Measurements from ENCODE around the gene PPY. TPM values are rescaled to one million over a fixed set of nuclear protein-coding genes. Genes with fewer than 3 reads are reported as not detected.
A peak's percentile ranks its signal among the peaks of the same experiment; 100 is the strongest.

PPY gene
- polyA plus RNA-seq, 3 donors = not detected

DNA sequence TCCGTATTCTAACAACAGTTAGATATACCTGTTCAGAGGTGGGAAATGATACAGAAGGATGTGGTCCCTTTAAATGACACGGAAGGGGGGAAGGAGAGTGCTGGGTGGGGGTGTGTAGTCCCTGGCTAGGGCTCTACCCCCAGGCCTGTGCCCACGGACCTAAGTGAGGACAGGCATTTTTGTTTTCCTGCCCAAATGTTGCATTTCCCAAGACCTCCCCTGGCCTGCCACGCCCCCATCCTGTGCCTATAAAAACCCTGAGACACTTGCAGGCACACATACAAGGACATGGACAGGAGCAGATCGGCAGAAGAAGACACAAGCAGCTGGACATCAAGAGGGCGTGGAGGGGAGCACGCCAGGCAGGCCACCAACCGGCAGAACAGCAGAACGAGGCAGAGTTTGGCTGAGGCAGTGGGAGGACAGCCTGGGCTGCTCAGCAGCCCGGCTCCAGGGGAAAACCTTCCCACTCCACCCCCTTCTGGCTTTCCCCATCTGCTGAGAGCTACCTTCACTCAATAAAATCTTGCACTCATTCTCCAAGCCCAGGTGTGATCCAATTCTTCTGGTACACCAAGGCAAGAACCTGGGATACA is 21.7 kb downstream of the PPY start:
- no peak overlapping the region for H3K4me3 ChIP-seq (replicated peaks in 1 of 3; ENCODE audit: low read depth in 2 of 3, low read length in 3 of 3)
- 95% methylated on average over 7 of the region's 10 CpGs for WGBS (ENCODE audit: insufficient coverage)
- H3K36me3 ChIP-seq (replicated peaks in 1 of 2; ENCODE audit: control insufficient read depth in 1 of 2, insufficient read depth in 2 of 2, low read length in 2 of 2) = no peaks in the 10 kb centered on the region
- peaks cover 0 to 2% (median 0%) of the 10 kb centered on the region in 7 donors for H3K9me3 Mint-ChIP-seq
- no peaks in the 10 kb centered on the region for H3K79me2 ChIP-seq (ENCODE audit: insufficient read depth, low read length)
- H4K20me1 ChIP-seq (ENCODE audit: insufficient read depth, low read length) = no peaks in the 10 kb centered on the region
- peaks cover 9 to 13% of the 10 kb centered on the region in 2 donors for H3K4me1 ChIP-seq (ENCODE audit: control insufficient read depth in 1 of 2, insufficient read depth in 2 of 2, low read length in 2 of 2)
- H3K27me3 Mint-ChIP-seq (ENCODE audit: low read depth in 3 of 3) = peaks cover 11 to 41% (median 15%) of the 10 kb centered on the region in 3 donors
- no peak overlapping the region for H3K4me3 Mint-ChIP-seq
- peaks cover 14% of the 10 kb centered on the region for H3K4me1 Mint-ChIP-seq
- no peak overlapping the region for H3K4me2 ChIP-seq (replicated peaks; ENCODE audit: extremely low read depth, low read length, poor library complexity, severe bottlenecking)
- no peak for DNase-seq
- H3K36me3 Mint-ChIP-seq = no peaks in the 10 kb centered on the region
- TF ChIP-seq, protein P1, sequence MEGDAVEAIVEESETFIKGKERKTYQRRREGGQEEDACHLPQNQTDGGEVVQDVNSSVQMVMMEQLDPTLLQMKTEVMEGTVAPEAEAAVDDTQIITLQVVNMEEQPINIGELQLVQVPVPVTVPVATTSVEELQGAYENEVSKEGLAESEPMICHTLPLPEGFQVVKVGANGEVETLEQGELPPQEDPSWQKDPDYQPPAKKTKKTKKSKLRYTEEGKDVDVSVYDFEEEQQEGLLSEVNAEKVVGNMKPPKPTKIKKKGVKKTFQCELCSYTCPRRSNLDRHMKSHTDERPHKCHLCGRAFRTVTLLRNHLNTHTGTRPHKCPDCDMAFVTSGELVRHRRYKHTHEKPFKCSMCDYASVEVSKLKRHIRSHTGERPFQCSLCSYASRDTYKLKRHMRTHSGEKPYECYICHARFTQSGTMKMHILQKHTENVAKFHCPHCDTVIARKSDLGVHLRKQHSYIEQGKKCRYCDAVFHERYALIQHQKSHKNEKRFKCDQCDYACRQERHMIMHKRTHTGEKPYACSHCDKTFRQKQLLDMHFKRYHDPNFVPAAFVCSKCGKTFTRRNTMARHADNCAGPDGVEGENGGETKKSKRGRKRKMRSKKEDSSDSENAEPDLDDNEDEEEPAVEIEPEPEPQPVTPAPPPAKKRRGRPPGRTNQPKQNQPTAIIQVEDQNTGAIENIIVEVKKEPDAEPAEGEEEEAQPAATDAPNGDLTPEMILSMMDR (IDR thresholded peaks at IDR 0.05) = no peak
- H3K27me3 ChIP-seq (ENCODE audit: control insufficient read depth in 2 of 2, insufficient read depth in 2 of 2, low read length in 2 of 2) = peaks cover 2 to 10% of the 10 kb centered on the region in 2 donors
- H3K9me3 ChIP-seq (replicated peaks in 1 of 2; ENCODE audit: control insufficient read depth in 1 of 2, insufficient read depth in 1 of 2, low read length in 2 of 2) = no peaks in the 10 kb centered on the region
- H3K9ac ChIP-seq (ENCODE audit: insufficient read depth, low read length, poor library complexity, severe bottlenecking) = no peak overlapping the region
- no peak overlapping the region for H3K27ac Mint-ChIP-seq
- no peak overlapping the region for H2AFZ ChIP-seq (ENCODE audit: insufficient read depth, low read depth, low read length, poor library complexity, severe bottlenecking)
- intact Hi-C loops (cut with micrococcal nuclease) = no loop called here
- H3K27ac ChIP-seq (ENCODE audit: low read depth in 1 of 2, low read length in 2 of 2) = no peak overlapping the region

DNA sequence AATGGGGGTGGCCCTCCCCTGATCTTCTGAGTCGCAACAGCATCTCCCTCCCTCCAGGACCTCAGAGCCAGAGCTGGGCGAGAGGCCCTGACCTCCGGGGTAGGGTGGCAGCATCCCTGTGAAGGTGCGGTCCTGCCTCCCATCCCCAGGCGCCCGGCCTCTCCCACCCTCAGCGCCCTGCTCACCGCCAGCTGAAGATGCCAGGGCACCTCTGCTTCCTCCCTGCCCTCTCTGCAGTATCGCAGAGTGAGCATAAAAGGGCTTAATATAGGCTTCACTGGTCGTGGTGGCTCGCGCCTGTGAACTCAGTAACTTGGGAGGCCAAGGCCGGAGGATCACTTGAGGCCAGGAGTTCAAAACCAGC is 24.3 kb downstream of the PPY start:
- Histone ChIP-seq H4K20me1 (ENCODE audit: insufficient read depth, low read length) (no peaks in the 10 kb centered on the region), H3K4me2 (replicated peaks; ENCODE audit: extremely low read depth, low read length, poor library complexity, severe bottlenecking) (peak overlapping the region; percentile 85), H3K9me3 (replicated peaks in 1 of 2; ENCODE audit: control insufficient read depth in 1 of 2, insufficient read depth in 1 of 2, low read length in 2 of 2) (no peaks in the 10 kb centered on the region), H2AFZ (ENCODE audit: insufficient read depth, low read depth, low read length, poor library complexity, severe bottlenecking) (peak overlapping the region; percentile 92), H3K4me1 (ENCODE audit: control insufficient read depth in 1 of 2, insufficient read depth in 2 of 2, low read length in 2 of 2) (peaks cover 9 to 13% of the 10 kb centered on the region in 2 donors), H3K27me3 (ENCODE audit: control insufficient read depth in 2 of 2, insufficient read depth in 2 of 2, low read length in 2 of 2) (no peaks in the 10 kb centered on the region), H3K36me3 (replicated peaks in 1 of 2; ENCODE audit: control insufficient read depth in 1 of 2, insufficient read depth in 2 of 2, low read length in 2 of 2) (no peaks in the 10 kb centered on the region), H3K9ac (ENCODE audit: insufficient read depth, low read length, poor library complexity, severe bottlenecking) (peak overlapping the region; percentile 63), H3K79me2 (ENCODE audit: insufficient read depth, low read length) (no peaks in the 10 kb centered on the region), H3K4me3 (replicated peaks in 1 of 3; ENCODE audit: low read depth in 2 of 3, low read length in 3 of 3) (peak overlapping the region in 2 of 3 experiments; percentile 46 to 85), H3K27ac (ENCODE audit: low read depth in 1 of 2, low read length in 2 of 2) (no peak overlapping the region)
- TF ChIP-seq, protein P1 (IDR thresholded peaks at IDR 0.05) = peak; percentile 8
- Mint-ChIP-seq H3K36me3 (no peaks in the 10 kb centered on the region), H3K4me3 (peak overlapping the region; percentile 83 to 91), H3K27me3 (ENCODE audit: low read depth in 3 of 3) (peaks cover 5 to 18% (median 7%) of the 10 kb centered on the region in 3 donors), H3K9me3 (peaks cover 0 to 2% (median 0%) of the 10 kb centered on the region in 7 donors), H3K27ac (peak overlapping the region in 1 of 7 donors; percentile 60), H3K4me1 (peaks cover 14% of the 10 kb centered on the region)
- 42% methylated on average over 11 of the region's 13 CpGs for whole genome bisulfite sequencing (ENCODE audit: insufficient coverage)
- DNase-seq = no peak
- intact Hi-C loops (cut with micrococcal nuclease) = no loop called here
